Measurements from ENCODE around the gene PJA2.

- TF ChIP-seq, protein P1, sequence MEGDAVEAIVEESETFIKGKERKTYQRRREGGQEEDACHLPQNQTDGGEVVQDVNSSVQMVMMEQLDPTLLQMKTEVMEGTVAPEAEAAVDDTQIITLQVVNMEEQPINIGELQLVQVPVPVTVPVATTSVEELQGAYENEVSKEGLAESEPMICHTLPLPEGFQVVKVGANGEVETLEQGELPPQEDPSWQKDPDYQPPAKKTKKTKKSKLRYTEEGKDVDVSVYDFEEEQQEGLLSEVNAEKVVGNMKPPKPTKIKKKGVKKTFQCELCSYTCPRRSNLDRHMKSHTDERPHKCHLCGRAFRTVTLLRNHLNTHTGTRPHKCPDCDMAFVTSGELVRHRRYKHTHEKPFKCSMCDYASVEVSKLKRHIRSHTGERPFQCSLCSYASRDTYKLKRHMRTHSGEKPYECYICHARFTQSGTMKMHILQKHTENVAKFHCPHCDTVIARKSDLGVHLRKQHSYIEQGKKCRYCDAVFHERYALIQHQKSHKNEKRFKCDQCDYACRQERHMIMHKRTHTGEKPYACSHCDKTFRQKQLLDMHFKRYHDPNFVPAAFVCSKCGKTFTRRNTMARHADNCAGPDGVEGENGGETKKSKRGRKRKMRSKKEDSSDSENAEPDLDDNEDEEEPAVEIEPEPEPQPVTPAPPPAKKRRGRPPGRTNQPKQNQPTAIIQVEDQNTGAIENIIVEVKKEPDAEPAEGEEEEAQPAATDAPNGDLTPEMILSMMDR (IDR thresholded peaks at IDR 0.05; ENCODE audit: low read depth, low read length, poor library complexity, severe bottlenecking) = no peak
- no peak for TF ChIP-seq EZH2phosphoT487 (IDR thresholded peaks at IDR 0.05; ENCODE audit: borderline replicate concordance, low read length)
These were observed 110.2 kb downstream of the PJA2 start for GRCh38 chr5:109299557-109299956.
